Stomach (tissue), 9 donors: ENCODE results near the gene C10orf71. TPM values are rescaled to one million over a fixed set of nuclear protein-coding genes. Genes with fewer than 3 reads are reported as not detected.
A peak's percentile ranks its signal among the peaks of the same experiment; 100 is the strongest.

Source experiments
- DNase-seq, 2 donors: peaks; one replicate each; pipeline versions ENCODE4 v3.0.0 to v3.0.0-alpha.2; 2013 to 2019
- H3K27ac ChIP-seq, 5 donors: fragments of 200-600 bp in 4 of 5; sonication (generic) in 4 of 5; one replicate each; pipeline ENCODE4 v1.5.1; 2013 to 2019; ENCODE audit warnings: mild to moderate bottlenecking in 1 of 5, moderate library complexity in 1 of 5
- H3K27me3 ChIP-seq, 3 donors: fragments of 200-600 bp; sonication (generic); one replicate each; pipeline ENCODE4 v1.5.1; 2017 to 2019; ENCODE audit warnings: mixed run types in 1 of 3
- H3K36me3 ChIP-seq, 4 donors: fragments of 200-600 bp; sonication (generic); 1 replicate in 3 of 4; 2 replicates in 1 of 4; pipeline ENCODE4 v1.5.1; 2016 to 2019
- H3K4me1 ChIP-seq, 4 donors: fragments of 200-600 bp; sonication (generic); one replicate each; pipeline ENCODE4 v1.5.1; 2016 to 2019
- H3K4me3 ChIP-seq, 4 donors: fragments of 200-600 bp; sonication (generic) in 3 of 4; one replicate each; pipeline ENCODE4 v1.5.1; 2016 to 2019; ENCODE audit warnings: mild to moderate bottlenecking in 1 of 4
- H3K9me3 ChIP-seq, 4 donors: fragments of 200-600 bp; sonication (generic); one replicate each; pipeline ENCODE4 v1.5.1; 2016 to 2019
- EP300 ChIP-seq: sonication (generic); formaldehyde crosslinking; IDR thresholded peaks from one replicate; pipeline ENCODE4 v1.6.1; 2017; ENCODE audit warnings: antibody characterized with exemption
- POLR2A ChIP-seq, 4 donors: fragments of 450-650 bp; IDR thresholded peaks; one replicate each; pipeline ENCODE4 v1.6.1; 2016; ENCODE audit warnings: antibody characterized with exemption in 4 of 4, control low read depth in 2 of 4, mild to moderate bottlenecking in 1 of 4, moderate library complexity in 1 of 4
- POLR2AphosphoS5 ChIP-seq, 3 donors: sonication (generic); formaldehyde crosslinking; IDR thresholded peaks; one replicate each; pipeline ENCODE4 v1.6.1; 2016; ENCODE audit warnings: antibody characterized with exemption in 3 of 3
- WGBS, 5 donors: extraction: QIAGEN DNeasy Blood & Tissue Kit in 3 of 5; methylation state at CpG; one replicate each; pipeline versions ENCODE4 v1.1.5 to v1.1.7; 2013 to 2018; 5-methylcytosine and 5-hydroxymethylcytosine counted together
- intact Hi-C: fragments of 100-400 bp; cut with DNase I; formaldehyde crosslinking; loops from one replicate; pipeline ENCODE4 v1.15.1; 2023; ENCODE audit warnings: low total_unique reads
- polyA plus RNA-seq, 3 donors: library from polyadenylated mRNA; stranded (reverse); fragments of 200-250 nt; gene quantifications; one replicate each; pipeline ENCODE4 v1.2.3, GENCODE V29; 2013
- total RNA-seq, 5 donors: library from RNA; depleted of rRNA; stranded (reverse); fragments of >200 nt; gene quantifications; one replicate each; pipeline versions ENCODE4 v1.1.0 to v1.2.3, GENCODE V29; 2014 to 2016
- TF ChIP-seq, protein P1 (sequence below), 7 experiments: fragments of 450-650 bp in 4 of 7; fragments of 200-600 bp in 3 of 7; sonication (generic) in 3 of 7; IDR thresholded peaks; one replicate each; pipeline ENCODE4 v1.5.1; 2016 to 2019; ENCODE audit warnings: antibody characterized with exemption in 7 of 7, control low read depth in 2 of 7, mild to moderate bottlenecking in 1 of 7
- donor health status: healthy with polysubstance abuse.
- donor health status: Bipolar disorder and iron deficiency.
- donor health status: healthy.

Gene C10orf71
- total and polyA plus RNA-seq, 8 donors: 0.18 TPM; not detected in 7

DNA sequence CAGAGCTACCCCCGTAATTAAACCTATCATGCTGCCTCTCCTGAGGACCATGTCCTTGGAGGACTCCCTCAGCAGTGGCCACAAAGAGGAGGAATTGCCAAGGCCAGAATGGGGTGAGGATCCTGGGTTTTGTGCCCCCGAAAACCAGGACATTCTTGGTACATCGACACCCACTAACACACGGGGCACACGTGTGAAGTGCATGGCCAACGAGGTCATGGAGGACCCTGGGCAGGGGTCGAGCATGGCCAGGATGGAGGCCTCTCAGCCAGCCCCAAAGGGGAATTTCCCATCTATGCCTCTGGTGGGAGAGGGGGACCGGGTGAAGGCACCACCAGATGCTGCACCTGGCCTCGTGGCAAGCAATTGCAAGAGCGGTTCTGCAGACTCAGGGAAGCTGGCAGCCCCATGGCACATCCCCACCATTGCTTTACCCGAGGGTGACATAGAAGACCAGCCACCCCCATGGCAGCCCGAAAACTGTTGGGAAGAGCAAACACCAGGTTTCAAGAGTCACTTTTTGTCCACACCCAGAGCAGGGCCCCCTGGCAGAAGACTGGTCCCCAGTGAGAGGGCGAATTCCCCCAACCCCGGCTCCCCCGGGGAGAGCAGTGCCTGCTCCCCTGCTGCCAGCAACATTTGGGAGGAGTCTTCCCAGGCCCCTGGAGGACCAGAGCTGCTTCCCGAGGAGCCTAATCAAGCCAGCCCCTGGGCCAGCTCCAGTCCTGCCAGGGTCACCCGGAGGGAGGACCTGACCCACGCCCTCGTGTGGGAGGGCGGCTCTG, 26.4 kb downstream of the C10orf71 start:
- Histone ChIP-seq H3K27ac (no peak overlapping the region), H3K9me3 (no peaks in the 10 kb centered on the region), H3K4me1 (no peaks in the 10 kb centered on the region), H3K27me3 (no peaks in the 10 kb centered on the region), H3K36me3 (no peaks in the 10 kb centered on the region), H3K4me3 (no peak overlapping the region)
- DNase-seq: peak in 1 of 2 donors; percentile 19
- TF ChIP-seq, protein P1, sequence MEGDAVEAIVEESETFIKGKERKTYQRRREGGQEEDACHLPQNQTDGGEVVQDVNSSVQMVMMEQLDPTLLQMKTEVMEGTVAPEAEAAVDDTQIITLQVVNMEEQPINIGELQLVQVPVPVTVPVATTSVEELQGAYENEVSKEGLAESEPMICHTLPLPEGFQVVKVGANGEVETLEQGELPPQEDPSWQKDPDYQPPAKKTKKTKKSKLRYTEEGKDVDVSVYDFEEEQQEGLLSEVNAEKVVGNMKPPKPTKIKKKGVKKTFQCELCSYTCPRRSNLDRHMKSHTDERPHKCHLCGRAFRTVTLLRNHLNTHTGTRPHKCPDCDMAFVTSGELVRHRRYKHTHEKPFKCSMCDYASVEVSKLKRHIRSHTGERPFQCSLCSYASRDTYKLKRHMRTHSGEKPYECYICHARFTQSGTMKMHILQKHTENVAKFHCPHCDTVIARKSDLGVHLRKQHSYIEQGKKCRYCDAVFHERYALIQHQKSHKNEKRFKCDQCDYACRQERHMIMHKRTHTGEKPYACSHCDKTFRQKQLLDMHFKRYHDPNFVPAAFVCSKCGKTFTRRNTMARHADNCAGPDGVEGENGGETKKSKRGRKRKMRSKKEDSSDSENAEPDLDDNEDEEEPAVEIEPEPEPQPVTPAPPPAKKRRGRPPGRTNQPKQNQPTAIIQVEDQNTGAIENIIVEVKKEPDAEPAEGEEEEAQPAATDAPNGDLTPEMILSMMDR (IDR thresholded peaks at IDR 0.05): no peak
- TF ChIP-seq EP300: no peak
- no peak for TF ChIP-seq POLR2AphosphoS5 (IDR thresholded peaks at IDR 0.05)
- no peak for TF ChIP-seq POLR2A (IDR thresholded peaks at IDR 0.05)
- WGBS, 5 donors: 80 to 91% (median 82%) methylated on average over 15 to 20 of the region's 20 CpGs
- intact Hi-C loops: no loop called here

DNA sequence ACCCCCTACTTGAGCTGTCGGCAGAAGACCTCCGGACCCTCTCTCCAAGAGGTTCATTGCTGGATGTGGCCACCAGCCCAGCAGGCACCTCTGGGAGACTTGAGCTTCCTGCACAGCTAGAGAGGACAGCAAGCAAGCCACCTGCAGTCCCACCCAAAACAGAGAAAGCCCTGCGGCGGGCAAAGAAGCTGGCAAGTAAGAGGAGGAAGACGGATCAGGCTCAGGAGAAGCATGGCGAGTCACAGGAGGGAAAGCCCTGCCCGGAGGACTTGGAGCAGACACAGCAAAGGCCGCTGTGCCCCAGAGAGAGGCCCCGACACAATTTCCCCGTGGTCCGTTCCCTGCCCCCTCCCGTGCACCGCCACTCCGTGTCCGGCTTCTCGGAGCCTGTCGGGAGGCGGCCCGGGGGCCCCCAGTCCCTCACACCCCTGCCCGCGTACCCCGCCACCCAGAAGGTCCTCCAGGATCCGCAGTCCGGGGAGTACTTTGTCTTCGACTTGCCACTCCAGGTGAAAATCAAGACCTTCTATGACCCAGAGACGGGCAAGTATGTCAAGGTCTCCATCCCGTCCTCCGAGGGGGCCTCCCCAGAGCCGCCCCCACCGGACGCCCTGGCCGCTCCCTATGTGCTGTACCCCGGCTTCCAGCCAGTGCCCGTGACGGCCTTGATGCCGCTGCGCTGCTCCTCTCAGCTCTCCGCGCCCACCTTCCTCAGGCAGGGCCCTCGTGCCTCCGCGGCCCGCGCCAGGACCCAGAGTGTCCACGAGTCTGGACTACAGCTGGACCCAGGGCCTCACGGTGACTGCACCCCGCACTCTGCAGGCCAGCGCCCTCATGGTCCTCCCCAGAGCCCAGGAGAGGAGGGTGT, 27.2 kb downstream of the C10orf71 start:
- peak in 1 of 2 donors; percentile 9 for DNase-seq
- TF ChIP-seq, protein P1 (IDR thresholded peaks at IDR 0.05): no peak
- TF ChIP-seq POLR2AphosphoS5 (IDR thresholded peaks at IDR 0.05) (no peak), POLR2A (IDR thresholded peaks at IDR 0.05) (no peak), EP300 (no peak)
- Histone ChIP-seq H3K36me3 (no peaks in the 10 kb centered on the region), H3K27ac (no peak overlapping the region), H3K9me3 (no peaks in the 10 kb centered on the region), H3K4me1 (no peaks in the 10 kb centered on the region), H3K4me3 (no peak overlapping the region), H3K27me3 (no peaks in the 10 kb centered on the region)
- WGBS, 5 donors: 90 to 96% (median 92%) methylated on average over 44 to 48 of the region's 48 CpGs
- intact Hi-C loops: no loop called here

DNA sequence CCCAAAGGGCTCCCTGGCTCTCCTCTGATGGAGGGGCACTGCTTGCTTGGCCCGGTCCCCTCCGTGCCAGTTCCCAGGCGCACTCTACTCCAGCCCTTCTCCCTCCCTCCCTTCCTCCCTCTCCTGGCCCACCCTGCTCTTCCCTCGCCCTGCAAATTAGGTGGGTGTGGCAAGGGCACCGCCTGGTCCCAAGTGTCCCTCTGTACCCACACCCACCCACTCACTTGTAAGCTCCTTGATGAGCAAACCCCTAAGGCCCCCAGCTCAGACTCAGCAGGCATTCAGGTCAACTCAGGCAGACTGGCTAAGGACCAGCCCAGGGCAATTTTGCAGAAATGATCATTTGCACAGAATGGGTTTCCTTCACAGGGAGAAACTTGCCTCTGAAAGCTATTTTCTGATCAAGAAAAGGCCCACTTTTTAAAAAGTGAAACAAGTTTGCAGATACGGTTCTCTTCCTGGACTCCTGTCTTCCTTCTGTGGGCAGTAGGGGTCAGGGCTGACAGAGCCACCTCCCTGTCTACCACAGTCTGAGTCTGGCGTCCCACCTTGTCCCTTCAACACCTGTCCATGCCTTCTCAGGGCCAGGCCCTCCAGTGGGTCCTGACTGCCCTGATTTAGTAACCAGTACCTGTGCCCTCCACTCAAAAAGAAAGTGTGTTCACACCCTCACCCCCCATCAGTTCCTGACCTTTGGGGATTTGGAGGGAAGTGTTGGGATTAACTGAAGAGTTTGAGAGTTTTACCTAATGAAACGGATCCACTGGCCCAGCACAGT, 28.3 kb downstream of the C10orf71 start:
- TF ChIP-seq POLR2AphosphoS5 (IDR thresholded peaks at IDR 0.05): no peak
- intact Hi-C loops: no loop called here
- Histone ChIP-seq H3K4me3 (no peak overlapping the region), H3K27me3 (no peaks in the 10 kb centered on the region), H3K9me3 (no peaks in the 10 kb centered on the region), H3K36me3 (no peaks in the 10 kb centered on the region), H3K4me1 (no peaks in the 10 kb centered on the region), H3K27ac (no peak overlapping the region)
- peak in 1 of 2 donors; percentile 17 for DNase-seq
- WGBS, 5 donors: 74 to 79% (median 78%) methylated on average over 8 of the region's 8 CpGs

DNA sequence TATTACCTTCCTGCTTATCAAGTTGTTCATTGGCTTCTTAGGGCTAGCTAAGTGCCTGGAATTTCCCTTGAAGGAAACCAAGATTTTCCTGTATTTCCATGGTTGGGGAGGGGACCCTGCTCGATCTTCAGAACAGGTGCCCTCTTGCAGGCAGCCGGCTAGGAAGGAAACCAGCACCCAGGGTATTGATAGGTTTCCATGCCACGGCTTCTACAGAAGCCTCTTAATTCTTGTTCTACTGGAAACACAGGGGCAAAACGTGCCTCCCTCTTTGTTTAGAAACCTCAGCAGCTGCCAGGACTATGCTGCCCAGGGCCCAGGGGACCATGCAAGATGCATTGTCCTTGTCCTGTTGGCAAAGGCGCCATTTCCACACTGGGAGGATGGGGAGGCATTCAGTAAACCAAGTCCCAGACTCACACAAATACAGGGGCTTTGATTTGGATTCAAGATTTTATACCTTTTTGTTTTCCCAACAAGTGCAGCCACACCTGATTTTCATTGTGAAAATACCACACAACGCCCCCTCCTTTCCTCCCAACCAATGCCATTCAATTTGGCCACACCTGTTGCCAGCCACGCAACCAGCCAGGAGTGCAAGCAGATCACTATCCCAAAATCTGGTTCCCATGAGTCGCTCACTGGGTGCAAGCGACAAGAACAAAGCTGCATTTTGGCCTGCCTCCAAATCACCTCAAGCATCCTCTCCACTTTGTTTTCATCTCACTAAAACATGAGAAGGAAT, 29.6 kb downstream of the C10orf71 start:
- TF ChIP-seq POLR2A (IDR thresholded peaks at IDR 0.05): no peak
- TF ChIP-seq, protein P1 (IDR thresholded peaks at IDR 0.05): no peak
- no peak for TF ChIP-seq EP300
- no peak for TF ChIP-seq POLR2AphosphoS5 (IDR thresholded peaks at IDR 0.05)
- Histone ChIP-seq H3K4me3 (no peak overlapping the region), H3K4me1 (no peaks in the 10 kb centered on the region), H3K27me3 (no peaks in the 10 kb centered on the region), H3K27ac (no peak overlapping the region), H3K9me3 (no peaks in the 10 kb centered on the region), H3K36me3 (no peaks in the 10 kb centered on the region)
- intact Hi-C loops: no loop called here
- peak in 1 of 2 donors; percentile 8 for DNase-seq
- 66 to 76% (median 74%) methylated on average over 9 of the region's 9 CpGs for WGBS, 5 donors
